ENCODE measurements around the gene GSTK1.

Gene GSTK1

GRCh38 chr7:143242306-143242705 is 20.9 kb upstream of the GSTK1 start:
- Mint-ChIP-seq H3K36me3 (ENCODE audit: low read depth) (no peaks in the 10 kb centered on the region), H3K4me3 (no peak overlapping the region), H3K27me3 (ENCODE audit: low read depth) (peaks cover 11% of the 10 kb centered on the region), H3K4me1 (peaks cover 29% of the 10 kb centered on the region), H3K27ac (no peak overlapping the region), H3K9me3 (peaks cover 7% of the 10 kb centered on the region)
- no peak for TF ChIP-seq CTCF (IDR thresholded peaks at IDR 0.05; ENCODE audit: unreplicated experiment in 3 of 3)

GRCh38 chr7:143243111-143243510 is 20.1 kb upstream of the GSTK1 start:
- peaks cover 5% of the 10 kb centered on the region for H3K9me3 Mint-ChIP-seq
- H3K36me3 Mint-ChIP-seq (ENCODE audit: low read depth), result no peaks in the 10 kb centered on the region
- peaks cover 11% of the 10 kb centered on the region for H3K27me3 Mint-ChIP-seq (ENCODE audit: low read depth)
- H3K4me1 Mint-ChIP-seq, result peaks cover 29% of the 10 kb centered on the region
- no peak overlapping the region for H3K4me3 Mint-ChIP-seq
- peak overlapping the region in 1 of 3 experiments; percentile 37 for H3K27ac Mint-ChIP-seq
- no peak for TF ChIP-seq CTCF (IDR thresholded peaks at IDR 0.05; ENCODE audit: unreplicated experiment in 3 of 3)

GRCh38 chr7:143243614-143244013 is 19.6 kb upstream of the GSTK1 start:
- no peak overlapping the region for H3K27ac Mint-ChIP-seq
- peaks cover 11% of the 10 kb centered on the region for H3K27me3 Mint-ChIP-seq (ENCODE audit: low read depth)
- peaks cover 3% of the 10 kb centered on the region for H3K9me3 Mint-ChIP-seq
- peaks cover 29% of the 10 kb centered on the region for H3K4me1 Mint-ChIP-seq
- TF ChIP-seq CTCF (IDR thresholded peaks at IDR 0.05; ENCODE audit: unreplicated experiment in 3 of 3), result no peak
- no peak overlapping the region for H3K4me3 Mint-ChIP-seq
- no peaks in the 10 kb centered on the region for H3K36me3 Mint-ChIP-seq (ENCODE audit: low read depth)

- H3K27ac Mint-ChIP-seq, result no peak overlapping the region
- no peaks in the 10 kb centered on the region for H3K36me3 Mint-ChIP-seq (ENCODE audit: low read depth)
- H3K27me3 Mint-ChIP-seq (ENCODE audit: low read depth), result peaks cover 15% of the 10 kb centered on the region
- no peak for TF ChIP-seq CTCF (IDR thresholded peaks at IDR 0.05; ENCODE audit: unreplicated experiment in 3 of 3)
- H3K4me1 Mint-ChIP-seq, result peaks cover 23% of the 10 kb centered on the region
- no peak overlapping the region for H3K4me3 Mint-ChIP-seq
- H3K9me3 Mint-ChIP-seq, result peaks cover 3% of the 10 kb centered on the region
These were observed 18.9 kb upstream of the GSTK1 start for GRCh38 chr7:143244321-143244720.

- peaks cover 3% of the 10 kb centered on the region for H3K36me3 Mint-ChIP-seq (ENCODE audit: low read depth)
These were observed 18.1 kb upstream of the GSTK1 start for GRCh38 chr7:143245123-143245522.

More at GRCh38 chr7:143245123-143245522, 18.1 kb upstream of the GSTK1 start:
- no peak overlapping the region for H3K27ac Mint-ChIP-seq
- no peak for TF ChIP-seq CTCF (IDR thresholded peaks at IDR 0.05; ENCODE audit: unreplicated experiment in 3 of 3)
- peaks cover 15% of the 10 kb centered on the region for H3K27me3 Mint-ChIP-seq (ENCODE audit: low read depth)
- H3K4me3 Mint-ChIP-seq, result no peak overlapping the region
- peaks cover 3% of the 10 kb centered on the region for H3K9me3 Mint-ChIP-seq
- peaks cover 22% of the 10 kb centered on the region for H3K4me1 Mint-ChIP-seq

Measured in nephron (organoid).